Epithelial cell of proximal tubule (primary cell): ENCODE data around the gene SDHA. TPM values are rescaled to one million over a fixed set of nuclear protein-coding genes. Genes with fewer than 3 reads are reported as not detected.
"Not testable (repeated sequence)": the region's sequence is repeated elsewhere in the genome, so short reads cannot be mapped to it uniquely, and the experiment has no call there.

Source experiments
- DNase-seq: peaks from one replicate; pipeline ENCODE4 v3.0.0-alpha.2; 2011; ENCODE audit warnings: low read depth
- H3K4me3 ChIP-seq: 2 replicates; pipeline ENCODE4 v1.5.1; 2011; ENCODE audit warnings: low read depth, mild to moderate bottlenecking, low read length
- CTCF ChIP-seq: conservative IDR thresholded peaks from 2 replicates; pipeline ENCODE4 v1.5.1; 2012; ENCODE audit warnings: low read depth, mild to moderate bottlenecking, low read length
- total RNA-seq: library from RNA; depleted of rRNA; stranded (reverse); fragments of >200 nt; gene quantifications from 2 replicates; pipeline ENCODE4 v1.2.3, GENCODE V29; 2015

SDHA gene
- total RNA-seq, 1 donor from 2014 or later = 103 TPM

GRCh38 chr5:243683-244367, 25.7 kb downstream of the SDHA start:
- H3K4me3 ChIP-seq, DNase-seq: not testable (repeated sequence)

GRCh38 chr5:245717-246116, 27.6 kb downstream of the SDHA start:
- not testable (repeated sequence) for DNase-seq

GRCh38 chr5:250396-250795, 32.3 kb downstream of the SDHA start:
- DNase-seq, H3K4me3 ChIP-seq: not testable (repeated sequence)

More at GRCh38 chr5:245717-246116, 27.6 kb downstream of the SDHA start:
- H3K4me3 ChIP-seq = not testable (repeated sequence)

- H3K4me3 ChIP-seq, DNase-seq: not testable (repeated sequence)
These were observed 32.9 kb downstream of the SDHA start for GRCh38 chr5:251016-251415.

GRCh38 chr5:251538-251937, 33.4 kb downstream of the SDHA start:
- DNase-seq, H3K4me3 ChIP-seq: not testable (repeated sequence)

- DNase-seq, H3K4me3 ChIP-seq: not testable (repeated sequence)
These were observed 33.9 kb downstream of the SDHA start for GRCh38 chr5:251975-252374.

- no peak for TF ChIP-seq CTCF
- no peak overlapping the region for H3K4me3 ChIP-seq
- DNase-seq = no peak
These were observed 34.4 kb downstream of the SDHA start for GRCh38 chr5:252546-252945.

GRCh38 chr5:254322-254721, 36.2 kb downstream of the SDHA start:
- not testable (repeated sequence) for DNase-seq, H3K4me3 ChIP-seq

GRCh38 chr5:255116-255515, 37.0 kb downstream of the SDHA start:
- not testable (repeated sequence) for H3K4me3 ChIP-seq, DNase-seq

GRCh38 chr5:256347-256746, 38.2 kb downstream of the SDHA start:
- DNase-seq, H3K4me3 ChIP-seq: not testable (repeated sequence)
- TF ChIP-seq CTCF = peak; percentile 39

- H3K4me3 ChIP-seq = no peak overlapping the region
- no peak for DNase-seq
- no peak for TF ChIP-seq CTCF
These were observed 39.0 kb downstream of the SDHA start for GRCh38 chr5:257148-257547.

GRCh38 chr5:263275-263974, 45.3 kb downstream of the SDHA start:
- peak; percentile 79 for DNase-seq
- H3K4me3 ChIP-seq = not testable (repeated sequence)
